ENCODE results near the gene DHX9. TPM values are rescaled to one million over a fixed set of nuclear protein-coding genes. Genes with fewer than 3 reads are reported as not detected.

Gene DHX9
- total and polyA plus RNA-seq, 2 experiments from 2014 or later = 151 to 262 TPM

GRCh38 chr1:182823220-182823619, 15.9 kb upstream of the DHX9 start (continued):
- TF ChIP-seq ZNF462 (CRISPR knock-in tag; IDR thresholded peaks at IDR 0.05) (no peak), EZH2phosphoT487 (IDR thresholded peaks at IDR 0.05; ENCODE audit: unreplicated experiment) (no peak), NANOG (IDR thresholded peaks at IDR 0.05; ENCODE audit: borderline replicate concordance) (no peak)

GRCh38 chr1:182826892-182827291, 12.3 kb upstream of the DHX9 start:
- H3K4me1 ChIP-seq (ENCODE audit: insufficient read depth) = no peaks in the 10 kb centered on the region
- no peaks in the 10 kb centered on the region for H3F3A ChIP-seq (replicated peaks; ENCODE audit: low read depth)
- H3K27ac Mint-ChIP-seq = no peak overlapping the region
- no peak overlapping the region for H3K4me2 ChIP-seq
- DNase-seq (ENCODE audit: low spot score) (no peak), ATAC-seq (no peak)
- no peaks in the 10 kb centered on the region for H3K27me3 Mint-ChIP-seq (ENCODE audit: insufficient read depth, low read depth, poor library complexity)
- no peaks in the 10 kb centered on the region for H4K20me1 ChIP-seq (replicated peaks; ENCODE audit: insufficient read depth)
- no peak overlapping the region for H3K27ac ChIP-seq (ENCODE audit: low read depth)
- no peak overlapping the region for H2AFZ ChIP-seq
- H3K79me2 ChIP-seq (replicated peaks; ENCODE audit: insufficient read depth) = no peaks in the 10 kb centered on the region
- H3K36me3 ChIP-seq (ENCODE audit: insufficient read depth) = no peaks in the 10 kb centered on the region
- no peak overlapping the region for H3K4me3 ChIP-seq
- H3K4me3 Mint-ChIP-seq = no peak overlapping the region
- no peaks in the 10 kb centered on the region for H3K9me3 Mint-ChIP-seq
- no peaks in the 10 kb centered on the region; the same call in 1 of the 2 replicates for H3K9me2 ChIP-seq (ENCODE audit: insufficient read depth)
- H3K4me1 Mint-ChIP-seq = no peaks in the 10 kb centered on the region; the same call in 1 of the 3 replicates
- H3K27me3 ChIP-seq (ENCODE audit: insufficient read depth) = no peaks in the 10 kb centered on the region
- no peaks in the 10 kb centered on the region for H3K36me3 Mint-ChIP-seq (ENCODE audit: low read depth)
- no peak for TF ChIP-seq ZNF331 (CRISPR knock-in tag; IDR thresholded peaks at IDR 0.05; ENCODE audit: low read depth)
- no peak for TF ChIP-seq NANOG (IDR thresholded peaks at IDR 0.05; ENCODE audit: borderline replicate concordance)
- TF ChIP-seq JUNB (IDR thresholded peaks at IDR 0.05; ENCODE audit: unreplicated experiment) = no peak
- TF ChIP-seq ZNF114 (CRISPR knock-in tag; IDR thresholded peaks at IDR 0.05) = no peak
- no peak for TF ChIP-seq EZH2 (IDR thresholded peaks at IDR 0.05; ENCODE audit: low read depth, unreplicated experiment)
- no peak for TF ChIP-seq CREB1 (CRISPR knock-in tag; IDR thresholded peaks at IDR 0.05; ENCODE audit: low read depth)
- no peak for TF ChIP-seq ZNF462 (CRISPR knock-in tag; IDR thresholded peaks at IDR 0.05)
- no peak for TF ChIP-seq EZH2phosphoT487 (IDR thresholded peaks at IDR 0.05; ENCODE audit: unreplicated experiment)
- TF ChIP-seq STAT1 (IDR thresholded peaks at IDR 0.05; ENCODE audit: unreplicated experiment) = no peak
- no peak for TF ChIP-seq POLR2AphosphoS5 (IDR thresholded peaks at IDR 0.05; ENCODE audit: low read depth)
